ENCODE data around the gene TOP3A.

Gene TOP3A

DNA sequence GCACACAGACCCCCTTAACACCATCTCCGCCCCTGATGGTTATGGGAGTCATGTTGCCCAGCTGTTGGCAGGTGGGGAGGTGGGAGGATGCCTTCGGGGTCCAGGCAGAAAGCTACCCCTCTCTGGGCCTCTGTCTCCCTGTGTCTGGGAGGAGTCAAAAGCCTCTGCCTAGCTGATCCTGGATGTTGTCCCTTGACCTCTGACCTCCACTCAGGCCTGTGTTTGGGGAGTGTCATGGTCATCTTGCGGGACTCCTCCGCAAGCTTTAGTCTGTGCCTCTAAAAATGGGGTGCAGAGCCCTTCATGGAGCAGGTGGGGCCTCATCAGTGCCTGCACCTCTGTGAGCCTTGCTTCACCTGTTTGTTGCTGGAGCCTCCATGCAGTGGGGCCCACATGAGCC lies 85.5 kb downstream of the TOP3A start:
- H3K27ac ChIP-seq = no peak overlapping the region
- TF ChIP-seq, protein P1, sequence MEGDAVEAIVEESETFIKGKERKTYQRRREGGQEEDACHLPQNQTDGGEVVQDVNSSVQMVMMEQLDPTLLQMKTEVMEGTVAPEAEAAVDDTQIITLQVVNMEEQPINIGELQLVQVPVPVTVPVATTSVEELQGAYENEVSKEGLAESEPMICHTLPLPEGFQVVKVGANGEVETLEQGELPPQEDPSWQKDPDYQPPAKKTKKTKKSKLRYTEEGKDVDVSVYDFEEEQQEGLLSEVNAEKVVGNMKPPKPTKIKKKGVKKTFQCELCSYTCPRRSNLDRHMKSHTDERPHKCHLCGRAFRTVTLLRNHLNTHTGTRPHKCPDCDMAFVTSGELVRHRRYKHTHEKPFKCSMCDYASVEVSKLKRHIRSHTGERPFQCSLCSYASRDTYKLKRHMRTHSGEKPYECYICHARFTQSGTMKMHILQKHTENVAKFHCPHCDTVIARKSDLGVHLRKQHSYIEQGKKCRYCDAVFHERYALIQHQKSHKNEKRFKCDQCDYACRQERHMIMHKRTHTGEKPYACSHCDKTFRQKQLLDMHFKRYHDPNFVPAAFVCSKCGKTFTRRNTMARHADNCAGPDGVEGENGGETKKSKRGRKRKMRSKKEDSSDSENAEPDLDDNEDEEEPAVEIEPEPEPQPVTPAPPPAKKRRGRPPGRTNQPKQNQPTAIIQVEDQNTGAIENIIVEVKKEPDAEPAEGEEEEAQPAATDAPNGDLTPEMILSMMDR (IDR thresholded peaks at IDR 0.05) = no peak
- no peaks in the 10 kb centered on the region for H3K79me2 ChIP-seq
- no peak overlapping the region for H3K4me2 ChIP-seq (ENCODE audit: low read length)
- no peaks in the 10 kb centered on the region for H3K9me3 ChIP-seq (ENCODE audit: control insufficient read depth, low read length)
- no peak overlapping the region for H3K4me3 ChIP-seq (ENCODE audit: low read depth, low read length)
- no peaks in the 10 kb centered on the region for H3K27me3 ChIP-seq (ENCODE audit: control insufficient read depth, insufficient read depth, low read length)
- no peaks in the 10 kb centered on the region for H3K36me3 ChIP-seq (ENCODE audit: control insufficient read depth, insufficient read depth, low read length)
- H3K4me1 ChIP-seq = peaks cover 4% of the 10 kb centered on the region
- no peak overlapping the region for H2AFZ ChIP-seq
- H3K9ac ChIP-seq = no peak overlapping the region

DNA sequence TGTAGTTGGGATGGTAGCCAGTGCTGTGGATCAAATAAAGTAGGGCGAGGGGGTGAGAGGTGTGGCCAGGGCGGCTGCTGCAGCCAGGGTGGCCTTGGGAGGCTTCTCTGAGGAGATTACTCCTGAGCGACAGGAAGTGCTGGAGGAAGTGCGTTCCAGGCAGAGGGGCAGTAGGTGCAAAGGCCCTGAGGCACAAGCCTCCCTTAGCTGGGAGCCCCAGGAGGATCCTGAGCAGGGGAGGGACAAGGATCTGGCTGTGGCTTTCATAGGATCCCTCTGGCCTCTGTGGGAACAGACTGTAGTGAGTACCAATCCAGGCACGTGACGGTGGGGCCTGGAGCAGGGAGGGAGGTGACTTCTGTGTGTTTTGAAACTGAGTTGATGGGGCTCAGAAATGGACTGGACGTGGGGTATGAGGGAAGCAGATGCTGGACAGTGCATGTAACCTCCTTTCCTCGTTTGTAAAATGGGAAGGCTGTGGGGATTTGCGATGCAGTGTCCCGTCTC lies 86.6 kb downstream of the TOP3A start:
- TF ChIP-seq, protein P1 (IDR thresholded peaks at IDR 0.05) = no peak
- Histone ChIP-seq H3K79me2 (no peaks in the 10 kb centered on the region), H3K9ac (no peak overlapping the region), H3K4me3 (ENCODE audit: low read depth, low read length) (no peak overlapping the region), H3K4me2 (ENCODE audit: low read length) (no peak overlapping the region), H3K36me3 (ENCODE audit: control insufficient read depth, insufficient read depth, low read length) (no peaks in the 10 kb centered on the region), H2AFZ (no peak overlapping the region), H3K4me1 (peaks cover 4% of the 10 kb centered on the region), H3K27ac (no peak overlapping the region), H3K27me3 (ENCODE audit: control insufficient read depth, insufficient read depth, low read length) (no peaks in the 10 kb centered on the region), H3K9me3 (ENCODE audit: control insufficient read depth, low read length) (no peaks in the 10 kb centered on the region)

DNA sequence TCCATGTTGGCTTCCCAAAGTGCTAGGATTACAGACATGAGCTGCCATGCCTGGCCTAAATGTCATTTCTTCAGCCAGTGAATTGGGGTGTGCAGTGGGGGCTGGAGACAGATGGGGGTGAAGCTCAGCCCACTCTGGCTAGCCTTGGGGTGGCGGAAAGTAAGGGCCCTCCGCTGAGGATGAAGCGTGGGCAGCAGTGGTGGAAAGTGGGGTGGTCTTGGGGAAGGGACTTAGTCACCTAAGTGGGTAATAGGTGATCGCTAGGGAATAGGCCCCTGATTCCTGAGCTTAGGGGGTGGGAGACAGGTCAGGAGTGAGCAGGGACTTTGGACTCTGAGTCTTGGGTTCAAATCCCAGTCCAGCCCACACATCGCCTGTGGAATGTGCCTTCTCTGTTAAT lies 87.2 kb downstream of the TOP3A start:
- H3K4me3 ChIP-seq (ENCODE audit: low read depth, low read length) = no peak overlapping the region
- H3K27me3 ChIP-seq (ENCODE audit: control insufficient read depth, insufficient read depth, low read length) = no peaks in the 10 kb centered on the region
- H2AFZ ChIP-seq = no peak overlapping the region
- H3K9ac ChIP-seq = no peak overlapping the region
- TF ChIP-seq, protein P1 (IDR thresholded peaks at IDR 0.05) = no peak
- no peak overlapping the region for H3K4me2 ChIP-seq (ENCODE audit: low read length)
- H3K36me3 ChIP-seq (ENCODE audit: control insufficient read depth, insufficient read depth, low read length) = no peaks in the 10 kb centered on the region
- H3K79me2 ChIP-seq = no peaks in the 10 kb centered on the region
- H3K27ac ChIP-seq = no peak overlapping the region
- H3K4me1 ChIP-seq = peaks cover 4% of the 10 kb centered on the region
- no peaks in the 10 kb centered on the region for H3K9me3 ChIP-seq (ENCODE audit: control insufficient read depth, low read length)

DNA sequence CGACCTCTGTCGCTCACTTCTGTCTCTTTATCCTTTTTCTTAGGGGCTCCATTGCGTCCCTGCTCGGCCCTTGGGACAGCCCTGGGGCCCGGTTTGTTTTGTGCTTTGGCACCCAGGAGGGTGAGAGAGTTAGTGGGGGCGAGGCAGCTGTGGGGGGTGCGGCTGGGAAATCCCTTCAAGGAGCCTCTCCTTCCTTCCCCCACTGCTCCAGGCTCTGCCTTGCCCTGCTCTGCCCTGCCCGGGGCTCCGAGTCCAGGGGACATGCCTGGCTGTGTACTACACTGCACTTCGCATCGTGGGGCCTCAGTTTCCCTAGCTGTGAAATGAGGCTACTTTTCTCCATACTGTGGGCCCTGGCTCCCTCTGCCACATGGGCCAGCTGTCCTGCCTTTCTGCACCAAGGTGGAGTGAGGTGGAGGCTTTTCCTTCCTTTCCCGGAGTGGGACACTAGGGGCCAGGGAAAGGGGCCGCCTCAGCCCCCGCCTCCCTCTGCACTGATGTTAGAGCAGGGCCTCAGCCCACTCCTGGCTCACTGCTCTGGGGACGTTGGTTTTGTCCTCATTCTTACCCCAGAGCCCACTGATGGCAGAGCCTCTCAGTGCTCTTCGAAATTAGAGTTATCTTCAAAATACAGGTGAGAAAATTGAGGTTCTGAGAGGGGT lies 88.4 kb downstream of the TOP3A start:
- Histone ChIP-seq H3K36me3 (ENCODE audit: control insufficient read depth, insufficient read depth, low read length) (no peaks in the 10 kb centered on the region), H3K79me2 (no peaks in the 10 kb centered on the region), H3K27ac (no peak overlapping the region), H2AFZ (peak overlapping the region; percentile 77), H3K4me1 (peaks cover 4% of the 10 kb centered on the region), H3K9me3 (ENCODE audit: control insufficient read depth, low read length) (no peaks in the 10 kb centered on the region), H3K9ac (no peak overlapping the region), H3K27me3 (ENCODE audit: control insufficient read depth, insufficient read depth, low read length) (no peaks in the 10 kb centered on the region), H3K4me2 (ENCODE audit: low read length) (peak overlapping the region; percentile 91), H3K4me3 (ENCODE audit: low read depth, low read length) (peak overlapping the region; percentile 65)
- TF ChIP-seq, protein P1 (IDR thresholded peaks at IDR 0.05) = no peak

Measured in parathyroid adenoma (tissue), 2 donors.